Stimulated activated CD8-positive, alpha-beta memory T cell treated with anti-CD3 and anti-CD28 coated beads, Interleukin-12 subunit alpha, Interleukin-12 subunit beta, amount 100 ng/mL, for 24 hours (primary cell): ENCODE measurements around the gene PCDHGA6.
"Not testable (repeated sequence)": the region's sequence is repeated elsewhere in the genome, so short reads cannot be mapped to it uniquely, and the experiment has no call there.

Source experiments
- DNase-seq: peaks from one replicate; pipeline ENCODE4 v3.0.0-alpha.2; 2020; ENCODE audit errors: extremely low read depth

The PCDHGA6 gene

DNA sequence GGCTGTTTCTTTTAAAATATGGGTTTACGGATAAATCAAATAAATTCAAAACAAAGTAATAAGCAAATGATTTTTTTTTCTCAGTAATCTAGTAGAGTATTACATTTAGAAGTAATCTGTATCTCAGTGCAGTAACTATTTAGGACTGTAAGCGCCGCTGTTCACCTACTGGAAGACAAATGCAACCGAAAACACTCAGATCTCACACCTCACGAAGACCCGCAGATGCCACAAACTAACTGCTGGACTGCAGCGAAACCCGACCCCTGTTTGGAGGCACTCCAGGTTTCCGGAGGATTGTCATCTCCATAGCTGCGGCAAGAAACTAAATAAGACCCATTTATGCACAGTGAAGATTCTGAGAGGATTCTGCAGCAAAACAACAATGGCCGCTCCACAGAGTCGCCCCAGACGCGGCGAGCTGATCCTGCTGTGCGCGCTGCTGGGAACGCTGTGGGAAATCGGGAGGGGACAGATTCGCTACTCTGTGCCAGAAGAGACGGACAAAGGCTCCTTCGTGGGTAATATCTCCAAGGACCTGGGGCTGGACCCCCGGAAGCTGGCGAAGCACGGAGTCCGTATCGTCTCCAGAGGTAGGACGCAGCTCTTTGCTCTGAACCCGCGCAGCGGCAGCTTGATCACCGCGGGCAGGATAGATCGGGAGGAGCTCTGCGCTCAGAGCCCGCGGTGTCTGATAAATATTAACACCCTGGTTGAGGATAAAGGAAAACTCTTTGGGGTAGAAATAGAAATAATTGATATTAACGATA, 18.9 kb downstream of the PCDHGA6 start, which contains the start of gene PCDHGA8:
Gene PCDHGA8 (plus strand): TSS at position 205 of the 770 bp plus-strand sequence. CDS start 181 bp downstream, at position 386.
- DNase-seq: no peak

DNA sequence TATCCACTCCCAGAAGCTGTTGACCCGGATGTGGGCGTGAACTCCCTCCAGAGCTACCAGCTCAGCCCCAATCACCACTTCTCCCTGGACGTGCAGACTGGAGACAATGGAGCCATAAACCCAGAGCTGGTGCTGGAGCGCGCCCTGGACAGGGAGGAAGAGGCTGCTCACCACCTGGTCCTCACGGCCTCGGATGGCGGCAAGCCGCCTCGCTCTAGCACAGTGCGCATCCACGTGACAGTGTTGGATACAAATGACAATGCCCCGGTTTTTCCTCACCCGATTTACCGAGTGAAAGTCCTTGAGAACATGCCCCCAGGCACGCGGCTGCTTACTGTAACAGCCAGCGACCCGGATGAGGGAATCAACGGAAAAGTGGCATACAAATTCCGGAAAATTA, 19.6 kb downstream of the PCDHGA6 start:
- no peak for DNase-seq

DNA sequence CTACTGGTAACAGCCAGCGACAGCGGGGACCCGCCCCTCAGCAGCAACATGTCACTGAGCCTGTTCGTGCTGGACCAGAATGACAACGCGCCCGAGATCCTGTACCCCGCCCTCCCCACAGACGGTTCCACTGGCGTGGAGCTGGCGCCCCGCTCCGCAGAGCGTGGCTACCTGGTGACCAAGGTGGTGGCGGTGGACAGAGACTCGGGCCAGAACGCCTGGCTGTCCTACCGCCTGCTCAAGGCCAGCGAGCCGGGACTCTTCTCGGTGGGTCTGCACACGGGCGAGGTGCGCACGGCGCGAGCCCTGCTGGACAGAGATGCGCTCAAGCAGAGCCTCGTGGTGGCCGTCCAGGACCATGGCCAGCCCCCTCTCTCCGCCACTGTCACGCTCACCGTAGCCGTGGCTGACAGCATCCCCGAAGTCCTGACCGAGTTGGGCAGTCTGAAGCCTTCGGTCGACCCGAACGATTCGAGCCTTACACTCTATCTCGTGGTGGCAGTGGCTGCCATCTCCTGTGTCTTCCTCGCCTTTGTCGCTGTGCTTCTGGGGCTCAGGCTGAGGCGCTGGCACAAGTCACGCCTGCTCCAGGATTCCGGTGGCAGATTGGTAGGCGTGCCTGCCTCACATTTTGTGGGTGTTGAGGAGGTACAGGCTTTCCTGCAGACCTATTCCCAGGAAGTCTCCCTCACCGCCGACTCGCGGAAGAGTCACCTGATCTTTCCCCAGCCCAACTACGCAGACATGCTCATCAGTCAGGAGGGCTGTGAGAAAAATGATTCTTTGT, 20.9 kb downstream of the PCDHGA6 start:
- not testable (repeated sequence) for DNase-seq

GRCh38 chr5:141397756-141398551, 24.3 kb downstream of the PCDHGA6 start, which contains the start of gene PCDHGB5:
TSS of gene PCDHGB5 (plus strand) at chr5:141397947. CDS start at chr5:141398128, 181 bp downstream.
- not testable (repeated sequence) for DNase-seq

- DNase-seq: no peak
Observed at GRCh38 chr5:141398608-141399007, 24.9 kb downstream of the PCDHGA6 start.

DNA sequence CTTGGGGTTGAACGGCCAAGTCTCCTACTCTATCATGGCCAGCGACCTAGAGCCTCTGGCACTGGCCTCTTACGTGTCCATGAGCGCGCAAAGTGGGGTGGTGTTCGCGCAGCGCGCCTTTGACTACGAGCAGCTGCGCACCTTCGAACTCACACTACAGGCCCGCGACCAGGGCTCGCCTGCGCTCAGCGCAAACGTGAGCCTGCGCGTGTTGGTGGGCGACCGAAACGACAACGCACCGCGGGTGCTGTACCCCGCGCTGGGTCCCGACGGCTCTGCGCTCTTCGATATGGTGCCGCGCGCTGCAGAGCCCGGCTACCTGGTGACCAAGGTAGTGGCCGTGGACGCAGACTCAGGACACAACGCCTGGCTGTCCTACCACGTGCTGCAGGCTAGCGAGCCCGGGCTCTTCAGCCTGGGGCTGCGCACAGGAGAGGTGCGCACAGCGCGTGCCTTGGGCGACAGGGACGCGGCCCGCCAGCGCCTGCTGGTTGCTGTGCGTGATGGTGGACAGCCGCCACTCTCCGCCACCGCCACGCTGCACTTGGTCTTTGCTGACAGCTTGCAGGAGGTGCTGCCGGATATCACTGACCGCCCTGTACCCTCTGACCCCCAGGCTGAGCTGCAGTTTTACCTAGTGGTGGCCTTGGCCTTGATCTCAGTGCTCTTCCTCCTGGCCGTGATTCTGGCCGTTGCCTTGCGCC, 26.0 kb downstream of the PCDHGA6 start:
- no peak for DNase-seq

DNA sequence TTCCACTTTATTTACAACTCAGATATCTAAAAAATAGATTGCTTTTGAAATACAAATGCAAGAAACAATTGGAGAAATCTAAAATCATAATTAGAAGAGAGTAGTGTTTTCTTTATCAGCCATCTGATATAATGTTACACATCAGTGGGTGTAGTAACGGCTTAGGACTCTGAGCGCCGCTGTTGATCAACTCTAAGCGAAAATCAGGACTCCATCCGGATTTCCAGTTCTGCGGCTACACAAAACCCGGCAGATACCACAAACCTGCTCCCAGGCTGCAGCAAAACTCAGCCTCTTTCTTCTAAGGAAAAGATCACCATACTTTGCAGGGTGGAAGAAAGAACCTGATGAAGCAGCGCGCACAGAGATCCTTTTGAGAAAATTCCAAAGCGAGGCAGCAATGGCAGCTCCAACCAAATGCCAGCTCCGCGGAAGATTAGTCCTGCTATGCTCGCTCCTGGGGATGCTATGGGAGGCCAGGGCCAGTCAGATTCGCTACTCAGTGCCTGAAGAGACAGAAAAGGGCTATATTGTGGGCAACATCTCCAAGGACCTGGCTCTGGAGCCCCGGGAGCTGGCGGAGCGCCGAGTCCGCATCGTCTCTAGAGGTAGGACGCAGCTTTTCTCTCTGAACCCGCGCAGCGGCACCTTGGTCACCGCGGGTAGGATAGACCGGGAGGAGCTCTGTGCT, 29.0 kb downstream of the PCDHGA6 start, which contains the start of gene PCDHGA9:
Gene PCDHGA9 (plus strand): TSS at position 226 of the 691 bp plus-strand sequence. CDS start 175 bp downstream, at position 401.
- DNase-seq: no peak

DNA sequence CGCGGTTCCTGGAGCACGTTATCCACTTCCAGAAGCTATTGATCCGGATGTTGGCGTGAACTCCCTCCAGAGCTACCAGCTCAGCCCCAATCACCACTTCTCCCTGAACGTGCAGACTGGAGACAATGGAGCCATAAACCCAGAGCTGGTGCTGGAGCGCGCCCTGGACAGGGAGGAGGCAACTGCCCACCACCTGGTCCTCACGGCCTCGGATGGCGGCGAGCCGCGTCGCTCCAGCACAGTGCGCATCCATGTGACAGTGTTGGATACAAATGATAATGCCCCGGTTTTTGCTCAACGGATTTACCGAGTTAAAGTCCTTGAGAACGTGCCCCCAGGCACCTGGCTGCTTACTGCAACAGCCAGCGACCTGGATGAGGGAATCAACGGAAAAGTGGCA, 29.7 kb downstream of the PCDHGA6 start:
- no peak for DNase-seq

DNA sequence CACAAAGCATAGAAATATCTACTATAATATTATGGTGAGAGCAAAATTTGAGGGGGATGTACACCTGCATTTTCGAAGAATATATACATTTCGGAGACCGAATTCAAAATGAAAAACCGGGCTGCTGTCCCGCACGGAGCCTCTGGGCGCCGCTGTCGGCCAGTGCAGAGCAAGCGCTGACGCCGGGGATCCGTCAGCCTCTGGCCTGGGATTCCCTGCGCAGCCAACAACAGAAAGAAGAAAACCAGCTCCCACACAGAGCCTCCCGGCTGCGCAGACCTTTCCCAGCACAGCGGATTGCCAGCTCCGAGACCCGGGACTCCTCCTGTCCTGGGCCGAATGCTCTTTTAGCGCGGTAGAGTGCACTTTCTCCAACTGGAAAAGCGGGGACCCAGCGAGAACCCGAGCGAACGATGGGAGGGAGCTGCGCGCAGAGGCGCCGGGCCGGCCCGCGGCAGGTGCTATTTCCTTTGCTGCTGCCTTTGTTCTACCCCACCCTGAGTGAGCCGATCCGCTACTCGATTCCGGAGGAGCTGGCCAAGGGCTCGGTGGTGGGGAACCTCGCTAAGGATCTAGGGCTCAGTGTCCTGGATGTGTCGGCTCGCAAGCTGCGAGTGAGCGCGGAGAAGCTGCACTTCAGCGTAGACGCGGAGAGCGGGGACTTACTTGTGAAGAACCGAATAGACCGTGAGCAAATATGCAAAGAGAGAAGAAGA, 34.3 kb downstream of the PCDHGA6 start, which contains the start of gene PCDHGB6:
Gene PCDHGB6 (plus strand): TSS at position 232 of the 716 bp plus-strand sequence. CDS start 182 bp downstream, at position 414.
- not testable (repeated sequence) for DNase-seq

- DNase-seq: no peak
Observed at GRCh38 chr5:141409598-141410306, 36.1 kb downstream of the PCDHGA6 start.

DNA sequence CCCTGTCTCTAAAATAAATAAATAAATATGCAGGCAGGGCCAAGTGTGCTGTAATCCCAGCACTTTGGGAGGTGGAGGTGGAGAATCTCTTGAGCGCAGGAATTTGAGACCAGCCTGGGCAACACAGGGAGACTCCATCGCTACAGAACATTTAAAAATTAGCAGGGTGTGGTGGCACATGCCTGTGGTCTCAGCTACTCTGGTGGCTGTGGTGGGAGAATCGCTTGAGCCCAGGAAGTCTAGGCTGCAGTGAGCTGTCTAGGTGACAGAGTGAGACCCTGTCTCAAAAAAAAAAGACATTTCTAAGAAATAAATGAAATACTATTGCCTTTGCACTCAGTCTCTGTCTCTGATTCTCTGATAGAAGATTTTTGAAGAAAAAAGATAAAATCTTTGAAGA, 37.9 kb downstream of the PCDHGA6 start:
- no peak for DNase-seq

- no peak for DNase-seq
Observed at GRCh38 chr5:141412854-141413539, 39.3 kb downstream of the PCDHGA6 start, which contains the start of gene PCDHGA10. TSS of gene PCDHGA10 (plus strand) at chr5:141412987. CDS start at chr5:141413176, 189 bp downstream.

GRCh38 chr5:141413540-141414069, 39.9 kb downstream of the PCDHGA6 start:
- DNase-seq: no peak

DNA sequence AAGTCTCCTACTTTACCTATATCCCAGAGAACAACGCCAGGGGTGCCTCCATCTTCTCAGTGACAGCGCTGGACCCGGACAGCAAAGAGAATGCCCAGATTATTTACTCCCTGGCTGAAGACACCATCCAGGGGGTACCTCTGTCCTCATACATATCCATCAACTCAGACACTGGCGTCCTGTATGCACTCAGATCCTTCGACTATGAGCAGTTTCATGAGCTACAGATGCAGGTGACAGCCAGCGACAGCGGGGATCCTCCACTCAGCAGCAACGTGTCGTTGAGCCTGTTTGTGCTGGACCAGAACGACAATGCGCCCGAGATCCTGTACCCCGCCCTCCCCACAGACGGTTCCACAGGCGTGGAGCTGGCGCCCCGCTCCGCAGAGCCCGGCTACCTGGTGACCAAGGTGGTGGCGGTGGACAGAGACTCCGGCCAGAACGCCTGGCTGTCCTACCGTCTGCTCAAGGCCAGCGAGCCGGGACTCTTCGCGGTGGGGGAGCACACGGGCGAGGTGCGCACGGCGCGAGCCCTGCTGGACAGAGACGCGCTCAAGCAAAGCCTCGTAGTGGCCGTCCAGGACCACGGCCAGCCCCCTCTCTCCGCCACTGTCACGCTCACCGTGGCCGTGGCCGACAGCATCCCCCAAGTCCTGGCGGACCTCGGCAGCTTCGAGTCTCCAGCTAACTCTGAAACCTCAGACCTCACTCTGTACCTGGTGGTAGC, 41.0 kb downstream of the PCDHGA6 start:
- DNase-seq: not testable (repeated sequence)

- not testable (repeated sequence) for DNase-seq
Observed at GRCh38 chr5:141415275-141415618, 41.6 kb downstream of the PCDHGA6 start.

- DNase-seq: not testable (repeated sequence)
Observed at GRCh38 chr5:141417494-141418172, 43.9 kb downstream of the PCDHGA6 start, which contains the start of gene PCDHGB7. TSS of gene PCDHGB7 (plus strand) at chr5:141417677. CDS start at chr5:141417860, 183 bp downstream.
